Measurements from ENCODE around the gene PEF1. TPM values are rescaled to one million over a fixed set of nuclear protein-coding genes. Genes with fewer than 3 reads are reported as not detected.

The PEF1 gene
- total RNA-seq, 1 experiment from 2014 or later: 33.7 TPM

DNA sequence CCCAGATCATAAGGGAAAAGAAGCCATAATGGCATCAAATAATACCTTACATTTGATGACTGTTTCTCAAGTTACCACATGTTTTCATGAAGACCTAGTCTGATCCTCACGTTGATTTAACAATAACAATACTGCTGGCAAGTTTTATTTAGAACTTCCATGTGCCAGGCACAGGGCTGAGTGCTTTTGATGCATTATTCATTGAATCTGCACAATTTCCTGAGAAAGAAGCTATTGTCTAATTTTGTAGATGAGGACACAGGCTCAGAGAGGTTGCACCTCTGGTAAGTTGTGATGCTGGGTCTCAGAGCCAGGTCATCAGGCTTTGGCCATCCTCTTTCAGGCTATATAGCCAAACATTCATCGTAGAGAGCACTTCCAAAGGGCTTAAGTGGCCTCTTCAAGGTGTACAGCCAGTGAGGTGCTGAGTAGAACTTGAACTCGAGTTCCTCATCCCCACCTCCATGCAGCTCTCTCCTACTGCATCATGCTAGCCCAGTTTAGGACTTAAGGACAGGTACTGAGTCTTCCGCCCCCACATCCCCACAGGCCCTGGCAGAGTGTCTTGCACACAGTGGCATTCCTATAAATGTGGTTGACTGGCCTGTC is 8.3 kb upstream of the PEF1 start:
- ATAC-seq (no peak), DNase-seq (ENCODE audit: low spot score) (no peak)
- H3K4me1 Mint-ChIP-seq: no peaks in the 10 kb centered on the region
- H3K27ac Mint-ChIP-seq: no peak overlapping the region
- H3K36me3 Mint-ChIP-seq: no peaks in the 10 kb centered on the region
- no peaks in the 10 kb centered on the region for H3K9me3 Mint-ChIP-seq
- no peak for TF ChIP-seq NFYB (CRISPR knock-in tag; conservative IDR thresholded peaks at IDR 0.05; ENCODE audit: low read depth)
- TF ChIP-seq, protein P1, sequence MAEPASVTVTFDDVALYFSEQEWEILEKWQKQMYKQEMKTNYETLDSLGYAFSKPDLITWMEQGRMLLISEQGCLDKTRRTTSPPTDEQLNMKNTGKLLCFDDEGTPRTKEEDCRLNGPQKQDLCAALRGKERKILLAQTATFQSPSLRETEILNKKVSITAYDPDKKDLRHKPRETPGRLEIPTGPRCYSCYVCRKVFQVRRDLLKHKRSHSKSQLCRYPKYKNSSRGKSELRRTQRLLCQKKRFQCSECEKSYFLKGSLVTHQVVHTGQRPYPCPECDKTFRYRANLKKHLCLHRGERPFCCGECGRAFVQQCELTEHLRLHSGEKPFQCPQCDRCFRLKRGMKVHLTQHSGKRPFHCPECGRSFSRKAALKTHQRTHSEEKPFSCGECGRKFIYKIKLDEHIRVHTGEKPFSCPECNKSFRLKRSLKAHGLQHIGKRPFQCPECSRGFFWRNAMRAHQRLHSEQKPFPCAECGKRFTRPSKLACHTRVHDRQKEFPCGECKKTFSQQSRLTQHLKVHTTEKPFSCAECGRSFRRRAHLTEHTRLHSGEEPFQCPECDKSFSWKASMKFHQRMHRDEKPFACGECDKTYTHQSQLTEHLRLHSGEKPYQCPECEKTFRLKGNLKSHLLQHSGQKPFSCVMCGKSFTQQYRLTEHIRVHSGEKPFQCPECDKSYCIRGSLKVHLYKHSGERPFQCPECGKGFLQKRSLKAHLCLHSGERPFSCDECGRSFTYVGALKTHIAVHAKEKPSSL (CRISPR knock-in tag; conservative IDR thresholded peaks at IDR 0.05): no peak
- TF ChIP-seq ZNF219 (CRISPR knock-in tag; IDR thresholded peaks at IDR 0.05; ENCODE audit: borderline replicate concordance): no peak
- TF ChIP-seq EMX1 (CRISPR knock-in tag; IDR thresholded peaks at IDR 0.05): no peak
- no peak for TF ChIP-seq IRF2 (CRISPR knock-in tag; IDR thresholded peaks at IDR 0.05; ENCODE audit: borderline replicate concordance, low read depth)
- TF ChIP-seq, protein P2, sequence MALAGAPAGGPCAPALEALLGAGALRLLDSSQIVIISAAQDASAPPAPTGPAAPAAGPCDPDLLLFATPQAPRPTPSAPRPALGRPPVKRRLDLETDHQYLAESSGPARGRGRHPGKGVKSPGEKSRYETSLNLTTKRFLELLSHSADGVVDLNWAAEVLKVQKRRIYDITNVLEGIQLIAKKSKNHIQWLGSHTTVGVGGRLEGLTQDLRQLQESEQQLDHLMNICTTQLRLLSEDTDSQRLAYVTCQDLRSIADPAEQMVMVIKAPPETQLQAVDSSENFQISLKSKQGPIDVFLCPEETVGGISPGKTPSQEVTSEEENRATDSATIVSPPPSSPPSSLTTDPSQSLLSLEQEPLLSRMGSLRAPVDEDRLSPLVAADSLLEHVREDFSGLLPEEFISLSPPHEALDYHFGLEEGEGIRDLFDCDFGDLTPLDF (CRISPR knock-in tag; IDR thresholded peaks at IDR 0.05): no peak
- TF ChIP-seq ZNF121 (CRISPR knock-in tag; IDR thresholded peaks at IDR 0.05): no peak
- no peak for TF ChIP-seq GRHL2 (CRISPR knock-in tag; IDR thresholded peaks at IDR 0.05; ENCODE audit: insufficient replicate concordance, severe bottlenecking)
- TF ChIP-seq, protein P3, sequence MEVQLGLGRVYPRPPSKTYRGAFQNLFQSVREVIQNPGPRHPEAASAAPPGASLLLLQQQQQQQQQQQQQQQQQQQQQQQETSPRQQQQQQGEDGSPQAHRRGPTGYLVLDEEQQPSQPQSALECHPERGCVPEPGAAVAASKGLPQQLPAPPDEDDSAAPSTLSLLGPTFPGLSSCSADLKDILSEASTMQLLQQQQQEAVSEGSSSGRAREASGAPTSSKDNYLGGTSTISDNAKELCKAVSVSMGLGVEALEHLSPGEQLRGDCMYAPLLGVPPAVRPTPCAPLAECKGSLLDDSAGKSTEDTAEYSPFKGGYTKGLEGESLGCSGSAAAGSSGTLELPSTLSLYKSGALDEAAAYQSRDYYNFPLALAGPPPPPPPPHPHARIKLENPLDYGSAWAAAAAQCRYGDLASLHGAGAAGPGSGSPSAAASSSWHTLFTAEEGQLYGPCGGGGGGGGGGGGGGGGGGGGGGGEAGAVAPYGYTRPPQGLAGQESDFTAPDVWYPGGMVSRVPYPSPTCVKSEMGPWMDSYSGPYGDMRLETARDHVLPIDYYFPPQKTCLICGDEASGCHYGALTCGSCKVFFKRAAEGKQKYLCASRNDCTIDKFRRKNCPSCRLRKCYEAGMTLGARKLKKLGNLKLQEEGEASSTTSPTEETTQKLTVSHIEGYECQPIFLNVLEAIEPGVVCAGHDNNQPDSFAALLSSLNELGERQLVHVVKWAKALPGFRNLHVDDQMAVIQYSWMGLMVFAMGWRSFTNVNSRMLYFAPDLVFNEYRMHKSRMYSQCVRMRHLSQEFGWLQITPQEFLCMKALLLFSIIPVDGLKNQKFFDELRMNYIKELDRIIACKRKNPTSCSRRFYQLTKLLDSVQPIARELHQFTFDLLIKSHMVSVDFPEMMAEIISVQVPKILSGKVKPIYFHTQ (CRISPR knock-in tag; IDR thresholded peaks at IDR 0.05): no peak
- no peaks in the 10 kb centered on the region for H3K27me3 Mint-ChIP-seq (ENCODE audit: low read depth)
- CTCF ChIA-PET: interaction anchor here (1.5 kb wide), 1 partner anchor 136 kb away, joined by 6 read pairs; no protein-coding TSS in a partner anchor
- POLR2A ChIA-PET: no interaction called here
- H3K4me3 Mint-ChIP-seq: no peak overlapping the region

DNA sequence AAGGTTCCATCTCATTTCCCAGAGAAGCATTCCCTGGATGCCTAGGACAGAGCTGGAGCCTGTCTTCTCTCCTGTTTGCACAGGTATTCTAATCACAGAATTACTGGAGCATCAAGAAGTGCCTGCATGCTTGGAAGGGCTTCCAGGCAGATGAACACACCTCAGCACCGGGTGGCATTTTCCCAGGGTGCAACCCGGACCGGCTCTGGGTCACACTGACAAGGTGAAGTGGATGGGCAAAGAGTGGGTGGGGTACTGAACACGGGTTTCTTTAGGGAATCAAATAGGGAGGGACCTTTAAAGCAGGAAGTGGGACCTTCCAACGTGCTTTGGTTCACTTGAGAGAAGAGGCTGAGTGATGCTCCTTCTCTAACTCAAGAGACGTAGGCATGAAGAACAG is 7.1 kb upstream of the PEF1 start:
- H3K9me3 Mint-ChIP-seq: no peaks in the 10 kb centered on the region; the same call in 1 of the 2 replicates
- H3K27me3 Mint-ChIP-seq (ENCODE audit: low read depth): no peaks in the 10 kb centered on the region; the same call in 1 of the 2 replicates
- no peaks in the 10 kb centered on the region for H3K4me1 Mint-ChIP-seq
- ChIA-PET POLR2A (no interaction called here), CTCF (interaction anchor here (1.0 to 1.5 kb wide), 7 partner anchors 13 to 137 kb away, joined by 3 to 6 read pairs (median 4); no protein-coding TSS in a partner anchor)
- H3K4me3 Mint-ChIP-seq: no peak overlapping the region
- H3K36me3 Mint-ChIP-seq: no peaks in the 10 kb centered on the region
- H3K27ac Mint-ChIP-seq: no peak overlapping the region
- DNase-seq (ENCODE audit: low spot score) (no peak), ATAC-seq (no peak)
- TF ChIP-seq, protein P4, sequence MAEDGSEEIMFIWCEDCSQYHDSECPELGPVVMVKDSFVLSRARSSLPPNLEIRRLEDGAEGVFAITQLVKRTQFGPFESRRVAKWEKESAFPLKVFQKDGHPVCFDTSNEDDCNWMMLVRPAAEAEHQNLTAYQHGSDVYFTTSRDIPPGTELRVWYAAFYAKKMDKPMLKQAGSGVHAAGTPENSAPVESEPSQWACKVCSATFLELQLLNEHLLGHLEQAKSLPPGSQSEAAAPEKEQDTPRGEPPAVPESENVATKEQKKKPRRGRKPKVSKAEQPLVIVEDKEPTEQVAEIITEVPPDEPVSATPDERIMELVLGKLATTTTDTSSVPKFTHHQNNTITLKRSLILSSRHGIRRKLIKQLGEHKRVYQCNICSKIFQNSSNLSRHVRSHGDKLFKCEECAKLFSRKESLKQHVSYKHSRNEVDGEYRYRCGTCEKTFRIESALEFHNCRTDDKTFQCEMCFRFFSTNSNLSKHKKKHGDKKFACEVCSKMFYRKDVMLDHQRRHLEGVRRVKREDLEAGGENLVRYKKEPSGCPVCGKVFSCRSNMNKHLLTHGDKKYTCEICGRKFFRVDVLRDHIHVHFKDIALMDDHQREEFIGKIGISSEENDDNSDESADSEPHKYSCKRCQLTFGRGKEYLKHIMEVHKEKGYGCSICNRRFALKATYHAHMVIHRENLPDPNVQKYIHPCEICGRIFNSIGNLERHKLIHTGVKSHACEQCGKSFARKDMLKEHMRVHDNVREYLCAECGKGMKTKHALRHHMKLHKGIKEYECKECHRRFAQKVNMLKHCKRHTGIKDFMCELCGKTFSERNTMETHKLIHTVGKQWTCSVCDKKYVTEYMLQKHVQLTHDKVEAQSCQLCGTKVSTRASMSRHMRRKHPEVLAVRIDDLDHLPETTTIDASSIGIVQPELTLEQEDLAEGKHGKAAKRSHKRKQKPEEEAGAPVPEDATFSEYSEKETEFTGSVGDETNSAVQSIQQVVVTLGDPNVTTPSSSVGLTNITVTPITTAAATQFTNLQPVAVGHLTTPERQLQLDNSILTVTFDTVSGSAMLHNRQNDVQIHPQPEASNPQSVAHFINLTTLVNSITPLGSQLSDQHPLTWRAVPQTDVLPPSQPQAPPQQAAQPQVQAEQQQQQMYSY (CRISPR knock-in tag; IDR thresholded peaks at IDR 0.05): no peak
- no peak for TF ChIP-seq RELA (CRISPR knock-in tag; IDR thresholded peaks at IDR 0.05; ENCODE audit: borderline replicate concordance)
- TF ChIP-seq, protein P5, sequence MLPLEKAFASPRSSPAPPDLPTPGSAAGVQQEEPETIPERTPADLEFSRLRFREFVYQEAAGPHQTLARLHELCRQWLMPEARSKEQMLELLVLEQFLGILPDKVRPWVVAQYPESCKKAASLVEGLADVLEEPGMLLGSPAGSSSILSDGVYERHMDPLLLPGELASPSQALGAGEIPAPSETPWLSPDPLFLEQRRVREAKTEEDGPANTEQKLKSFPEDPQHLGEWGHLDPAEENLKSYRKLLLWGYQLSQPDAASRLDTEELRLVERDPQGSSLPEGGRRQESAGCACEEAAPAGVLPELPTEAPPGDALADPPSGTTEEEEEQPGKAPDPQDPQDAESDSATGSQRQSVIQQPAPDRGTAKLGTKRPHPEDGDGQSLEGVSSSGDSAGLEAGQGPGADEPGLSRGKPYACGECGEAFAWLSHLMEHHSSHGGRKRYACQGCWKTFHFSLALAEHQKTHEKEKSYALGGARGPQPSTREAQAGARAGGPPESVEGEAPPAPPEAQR (CRISPR knock-in tag; IDR thresholded peaks at IDR 0.05): no peak
- TF ChIP-seq, protein P6, sequence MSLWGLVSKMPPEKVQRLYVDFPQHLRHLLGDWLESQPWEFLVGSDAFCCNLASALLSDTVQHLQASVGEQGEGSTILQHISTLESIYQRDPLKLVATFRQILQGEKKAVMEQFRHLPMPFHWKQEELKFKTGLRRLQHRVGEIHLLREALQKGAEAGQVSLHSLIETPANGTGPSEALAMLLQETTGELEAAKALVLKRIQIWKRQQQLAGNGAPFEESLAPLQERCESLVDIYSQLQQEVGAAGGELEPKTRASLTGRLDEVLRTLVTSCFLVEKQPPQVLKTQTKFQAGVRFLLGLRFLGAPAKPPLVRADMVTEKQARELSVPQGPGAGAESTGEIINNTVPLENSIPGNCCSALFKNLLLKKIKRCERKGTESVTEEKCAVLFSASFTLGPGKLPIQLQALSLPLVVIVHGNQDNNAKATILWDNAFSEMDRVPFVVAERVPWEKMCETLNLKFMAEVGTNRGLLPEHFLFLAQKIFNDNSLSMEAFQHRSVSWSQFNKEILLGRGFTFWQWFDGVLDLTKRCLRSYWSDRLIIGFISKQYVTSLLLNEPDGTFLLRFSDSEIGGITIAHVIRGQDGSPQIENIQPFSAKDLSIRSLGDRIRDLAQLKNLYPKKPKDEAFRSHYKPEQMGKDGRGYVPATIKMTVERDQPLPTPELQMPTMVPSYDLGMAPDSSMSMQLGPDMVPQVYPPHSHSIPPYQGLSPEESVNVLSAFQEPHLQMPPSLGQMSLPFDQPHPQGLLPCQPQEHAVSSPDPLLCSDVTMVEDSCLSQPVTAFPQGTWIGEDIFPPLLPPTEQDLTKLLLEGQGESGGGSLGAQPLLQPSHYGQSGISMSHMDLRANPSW (CRISPR knock-in tag; conservative IDR thresholded peaks at IDR 0.05; ENCODE audit: low read depth): no peak
- TF ChIP-seq GTF2I (CRISPR knock-in tag; conservative IDR thresholded peaks at IDR 0.05): no peak
- TF ChIP-seq JUN (CRISPR knock-in tag; IDR thresholded peaks at IDR 0.05): no peak
- TF ChIP-seq, protein P7, sequence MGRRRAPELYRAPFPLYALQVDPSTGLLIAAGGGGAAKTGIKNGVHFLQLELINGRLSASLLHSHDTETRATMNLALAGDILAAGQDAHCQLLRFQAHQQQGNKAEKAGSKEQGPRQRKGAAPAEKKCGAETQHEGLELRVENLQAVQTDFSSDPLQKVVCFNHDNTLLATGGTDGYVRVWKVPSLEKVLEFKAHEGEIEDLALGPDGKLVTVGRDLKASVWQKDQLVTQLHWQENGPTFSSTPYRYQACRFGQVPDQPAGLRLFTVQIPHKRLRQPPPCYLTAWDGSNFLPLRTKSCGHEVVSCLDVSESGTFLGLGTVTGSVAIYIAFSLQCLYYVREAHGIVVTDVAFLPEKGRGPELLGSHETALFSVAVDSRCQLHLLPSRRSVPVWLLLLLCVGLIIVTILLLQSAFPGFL (CRISPR knock-in tag; IDR thresholded peaks at IDR 0.05; ENCODE audit: borderline replicate concordance): no peak
- TF ChIP-seq GABPB1 (CRISPR knock-in tag; IDR thresholded peaks at IDR 0.05): no peak
- TF ChIP-seq JAZF1 (CRISPR knock-in tag; IDR thresholded peaks at IDR 0.05): no peak

Data from WTC11 (cell line).